GM18520 (cell line): ENCODE results near the gene IRX3.

Experiments
- ATAC-seq: cut with Tn5 transposase; IDR thresholded peaks from one replicate; pipeline ENCODE4 v1.9.1; 2021; ENCODE audit not compliant: unreplicated experiment

IRX3 gene

DNA sequence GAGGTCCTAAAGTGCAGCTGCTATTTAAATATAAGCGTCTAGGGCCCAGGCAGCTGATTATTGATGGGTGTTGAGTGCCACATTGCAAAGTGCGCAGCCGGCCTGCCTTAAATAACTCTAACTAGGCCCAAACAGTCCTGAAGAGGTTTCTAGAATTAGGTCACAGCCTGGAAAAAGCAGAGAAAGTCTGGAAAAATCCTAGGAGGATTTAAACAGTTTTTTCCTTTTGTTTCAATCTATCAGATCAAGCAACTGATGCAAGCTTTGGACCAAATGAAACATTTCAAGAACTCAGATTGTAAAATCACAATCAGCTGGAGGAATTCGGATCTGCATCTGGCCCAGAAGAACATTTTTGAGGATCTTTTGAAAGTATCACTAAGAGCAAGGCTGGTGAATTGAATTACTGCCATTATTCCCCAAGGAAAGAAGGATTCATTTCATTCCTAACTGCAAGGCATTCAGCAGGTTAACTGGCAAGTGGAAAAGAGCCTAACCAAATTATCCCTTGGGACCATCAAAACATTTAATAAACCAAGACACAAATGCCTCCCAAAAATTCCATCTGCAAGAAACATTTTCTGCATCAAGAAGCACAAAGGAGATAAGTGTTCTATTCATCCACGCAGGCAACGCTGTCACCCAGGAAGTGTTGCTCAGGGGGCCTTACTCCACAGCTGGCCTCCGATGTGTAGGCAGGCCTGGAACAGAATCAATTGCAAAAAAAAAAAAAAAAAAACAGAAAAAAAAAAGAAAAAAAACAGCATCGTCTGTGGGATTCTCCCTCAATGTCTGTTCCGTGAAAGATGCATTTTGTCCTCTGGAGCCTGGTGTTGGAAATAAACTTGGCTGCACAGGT lies 46.1 kb downstream of the IRX3 start:
- no peak for ATAC-seq

GRCh38 chr16:54239456-54239855 lies 47.1 kb downstream of the IRX3 start:
- ATAC-seq, result no peak

- ATAC-seq, result no peak
Measured at GRCh38 chr16:54236773-54237172, 49.8 kb downstream of the IRX3 start.

DNA sequence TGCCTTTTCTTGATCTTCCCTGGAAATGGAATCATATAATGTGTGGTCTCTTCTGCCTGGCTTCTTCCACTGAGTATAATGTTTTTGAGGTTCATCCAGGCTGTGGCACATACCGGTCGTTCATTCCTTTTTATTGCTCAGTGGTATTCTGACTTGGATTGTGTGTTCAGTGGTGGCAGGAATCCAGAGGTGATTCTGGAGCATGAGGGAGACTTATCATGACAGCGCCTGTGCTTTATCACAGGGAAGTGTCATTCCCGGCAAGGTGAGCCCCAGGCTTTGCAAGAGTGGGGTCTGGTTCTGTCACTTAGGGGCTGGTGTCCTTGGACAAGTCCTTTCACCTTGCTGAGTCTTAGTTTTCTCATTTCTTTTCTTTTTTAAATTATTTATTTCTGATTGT lies 53.0 kb downstream of the IRX3 start:
- ATAC-seq, result no peak
